Choroid plexus epithelial cell (primary cell): ENCODE results near the gene DHRS4.
A peak's percentile ranks its signal among the peaks of the same experiment; 100 is the strongest.

Source experiments
- DNase-seq: peaks from one replicate; pipeline ENCODE4 v3.0.0-alpha.2; 2010; ENCODE audit warnings: low read depth
- H3K4me3 ChIP-seq: 2 replicates; pipeline ENCODE4 v1.5.1; 2011; ENCODE audit warnings: low read depth, mild to moderate bottlenecking, control low read depth, low read length, moderate library complexity
- CTCF ChIP-seq: conservative IDR thresholded peaks from 2 replicates; pipeline ENCODE4 v1.5.1; 2011; ENCODE audit warnings: low read depth, mild to moderate bottlenecking, control low read depth, inconsistent platforms, low read length, moderate library complexity

The DHRS4 gene

GRCh38 chr14:23925523-23926075, 28.0 kb upstream of the DHRS4 start:
- H3K4me3 ChIP-seq, result no peak overlapping the region
- DNase-seq, result no peak
- no peak for TF ChIP-seq CTCF

- H3K4me3 ChIP-seq, result no peak overlapping the region
- no peak for DNase-seq
- TF ChIP-seq CTCF, result no peak
Measured at GRCh38 chr14:23926543-23926942, 27.0 kb upstream of the DHRS4 start.

- no peak overlapping the region for H3K4me3 ChIP-seq
- no peak for DNase-seq
- no peak for TF ChIP-seq CTCF
Measured at GRCh38 chr14:23929136-23929535, 24.4 kb upstream of the DHRS4 start.

GRCh38 chr14:23929822-23930294, 23.7 kb upstream of the DHRS4 start:
- no peak overlapping the region for H3K4me3 ChIP-seq
- DNase-seq, result peak; percentile 79
- TF ChIP-seq CTCF, result peak; percentile 94

GRCh38 chr14:23930742-23931141, 22.8 kb upstream of the DHRS4 start:
- TF ChIP-seq CTCF, result no peak
- H3K4me3 ChIP-seq, result no peak overlapping the region
- DNase-seq, result no peak

- no peak for DNase-seq
- no peak overlapping the region for H3K4me3 ChIP-seq
- TF ChIP-seq CTCF, result no peak
Measured at GRCh38 chr14:23931721-23932289, 21.8 kb upstream of the DHRS4 start.

GRCh38 chr14:23932639-23933038, 20.9 kb upstream of the DHRS4 start:
- no peak for DNase-seq
- no peak for TF ChIP-seq CTCF
- no peak overlapping the region for H3K4me3 ChIP-seq
